Upper lobe of left lung (tissue), 4 donors: ENCODE results near the gene SND1.

Experiments used
- POLR2A ChIP-seq, 4 donors: fragments of 450-650 bp; IDR thresholded peaks; one replicate each; pipeline ENCODE4 v1.5.1; 2016 to 2017; ENCODE audit warnings: antibody characterized with exemption in 4 of 4, mild to moderate bottlenecking in 2 of 4
- POLR2AphosphoS5 ChIP-seq, 2 donors: sonication (generic); formaldehyde crosslinking; IDR thresholded peaks; one replicate each; pipeline ENCODE4 v1.5.1; 2017; ENCODE audit warnings: antibody characterized with exemption in 2 of 2
- TF ChIP-seq, protein P1 (sequence below), 6 experiments: fragments of 450-650 bp in 4 of 6; fragments of 200-600 bp in 2 of 6; sonication (generic) in 2 of 6; IDR thresholded peaks; one replicate each; pipeline ENCODE4 v1.5.1; 2016 to 2019; ENCODE audit warnings: antibody characterized with exemption in 6 of 6

DNA sequence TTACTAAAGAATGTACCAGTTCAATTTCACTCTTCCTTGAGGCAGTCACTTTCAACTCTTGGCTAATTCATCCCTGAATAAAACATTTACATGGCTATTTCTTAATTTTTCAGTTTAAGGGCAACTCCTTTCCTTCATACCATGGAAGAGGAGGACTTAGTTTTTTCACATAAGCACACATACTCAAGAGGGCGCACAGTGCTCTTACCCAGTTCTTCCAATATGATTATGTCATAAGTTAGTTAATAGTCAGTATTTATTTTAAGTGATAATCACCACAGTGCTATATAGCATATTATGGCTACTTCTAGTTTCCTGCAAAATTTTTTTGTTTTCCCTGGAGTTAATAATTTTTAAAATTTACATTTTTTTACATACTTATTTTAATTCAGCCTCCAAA is 58.6 kb downstream of the SND1 start:
- TF ChIP-seq, protein P1, sequence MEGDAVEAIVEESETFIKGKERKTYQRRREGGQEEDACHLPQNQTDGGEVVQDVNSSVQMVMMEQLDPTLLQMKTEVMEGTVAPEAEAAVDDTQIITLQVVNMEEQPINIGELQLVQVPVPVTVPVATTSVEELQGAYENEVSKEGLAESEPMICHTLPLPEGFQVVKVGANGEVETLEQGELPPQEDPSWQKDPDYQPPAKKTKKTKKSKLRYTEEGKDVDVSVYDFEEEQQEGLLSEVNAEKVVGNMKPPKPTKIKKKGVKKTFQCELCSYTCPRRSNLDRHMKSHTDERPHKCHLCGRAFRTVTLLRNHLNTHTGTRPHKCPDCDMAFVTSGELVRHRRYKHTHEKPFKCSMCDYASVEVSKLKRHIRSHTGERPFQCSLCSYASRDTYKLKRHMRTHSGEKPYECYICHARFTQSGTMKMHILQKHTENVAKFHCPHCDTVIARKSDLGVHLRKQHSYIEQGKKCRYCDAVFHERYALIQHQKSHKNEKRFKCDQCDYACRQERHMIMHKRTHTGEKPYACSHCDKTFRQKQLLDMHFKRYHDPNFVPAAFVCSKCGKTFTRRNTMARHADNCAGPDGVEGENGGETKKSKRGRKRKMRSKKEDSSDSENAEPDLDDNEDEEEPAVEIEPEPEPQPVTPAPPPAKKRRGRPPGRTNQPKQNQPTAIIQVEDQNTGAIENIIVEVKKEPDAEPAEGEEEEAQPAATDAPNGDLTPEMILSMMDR (IDR thresholded peaks at IDR 0.05): no peak
- no peak for TF ChIP-seq POLR2A (IDR thresholded peaks at IDR 0.05)
- no peak for TF ChIP-seq POLR2AphosphoS5 (IDR thresholded peaks at IDR 0.05)
